Measurements from ENCODE around the gene ICE1.

- TF ChIP-seq FOSL2 (IDR thresholded peaks at IDR 0.05) (no peak), FOSL2 (CRISPR knock-in tag; IDR thresholded peaks at IDR 0.05) (no peak), MYC (IDR thresholded peaks at IDR 0.05; ENCODE audit: borderline replicate concordance, low read length) (no peak), JUN (IDR thresholded peaks at IDR 0.05) (no peak), POLR2A (IDR thresholded peaks at IDR 0.05; ENCODE audit: low read length) (no peak), RAD21 (conservative IDR thresholded peaks at IDR 0.05 in 1 of 2, IDR thresholded peaks at IDR 0.05 in 1 of 2) (no peak), MAX (IDR thresholded peaks at IDR 0.05) (no peak), EP300 (IDR thresholded peaks at IDR 0.05) (no peak), BHLHE40 (IDR thresholded peaks at IDR 0.05; ENCODE audit: low read depth, low read length) (no peak)
- TF ChIP-seq, protein P1, sequence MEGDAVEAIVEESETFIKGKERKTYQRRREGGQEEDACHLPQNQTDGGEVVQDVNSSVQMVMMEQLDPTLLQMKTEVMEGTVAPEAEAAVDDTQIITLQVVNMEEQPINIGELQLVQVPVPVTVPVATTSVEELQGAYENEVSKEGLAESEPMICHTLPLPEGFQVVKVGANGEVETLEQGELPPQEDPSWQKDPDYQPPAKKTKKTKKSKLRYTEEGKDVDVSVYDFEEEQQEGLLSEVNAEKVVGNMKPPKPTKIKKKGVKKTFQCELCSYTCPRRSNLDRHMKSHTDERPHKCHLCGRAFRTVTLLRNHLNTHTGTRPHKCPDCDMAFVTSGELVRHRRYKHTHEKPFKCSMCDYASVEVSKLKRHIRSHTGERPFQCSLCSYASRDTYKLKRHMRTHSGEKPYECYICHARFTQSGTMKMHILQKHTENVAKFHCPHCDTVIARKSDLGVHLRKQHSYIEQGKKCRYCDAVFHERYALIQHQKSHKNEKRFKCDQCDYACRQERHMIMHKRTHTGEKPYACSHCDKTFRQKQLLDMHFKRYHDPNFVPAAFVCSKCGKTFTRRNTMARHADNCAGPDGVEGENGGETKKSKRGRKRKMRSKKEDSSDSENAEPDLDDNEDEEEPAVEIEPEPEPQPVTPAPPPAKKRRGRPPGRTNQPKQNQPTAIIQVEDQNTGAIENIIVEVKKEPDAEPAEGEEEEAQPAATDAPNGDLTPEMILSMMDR (IDR thresholded peaks at IDR 0.05) = no peak
- TF ChIP-seq, protein P2, sequence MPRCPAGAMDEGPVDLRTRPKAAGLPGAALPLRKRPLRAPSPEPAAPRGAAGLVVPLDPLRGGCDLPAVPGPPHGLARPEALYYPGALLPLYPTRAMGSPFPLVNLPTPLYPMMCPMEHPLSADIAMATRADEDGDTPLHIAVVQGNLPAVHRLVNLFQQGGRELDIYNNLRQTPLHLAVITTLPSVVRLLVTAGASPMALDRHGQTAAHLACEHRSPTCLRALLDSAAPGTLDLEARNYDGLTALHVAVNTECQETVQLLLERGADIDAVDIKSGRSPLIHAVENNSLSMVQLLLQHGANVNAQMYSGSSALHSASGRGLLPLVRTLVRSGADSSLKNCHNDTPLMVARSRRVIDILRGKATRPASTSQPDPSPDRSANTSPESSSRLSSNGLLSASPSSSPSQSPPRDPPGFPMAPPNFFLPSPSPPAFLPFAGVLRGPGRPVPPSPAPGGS (IDR thresholded peaks at IDR 0.05) = no peak
These were observed 39.0 kb upstream of the ICE1 start for GRCh38 chr5:5383461-5383860.

All from A549 (cell line).